HL-60/S4 treated with retinoic acid at 250 ng/mL for 4 days and 3 days (cell line): Measurements from ENCODE around the gene ADAMTS14.

Experiments used
- in situ Hi-C: fragments of 300-500 bp; cut with MboI; formaldehyde crosslinking; loops from 2 replicates; pipeline ENCODE4 v1.7.0; 2022; ENCODE audit warnings: low sequenced_read_pairs

ADAMTS14 gene

DNA sequence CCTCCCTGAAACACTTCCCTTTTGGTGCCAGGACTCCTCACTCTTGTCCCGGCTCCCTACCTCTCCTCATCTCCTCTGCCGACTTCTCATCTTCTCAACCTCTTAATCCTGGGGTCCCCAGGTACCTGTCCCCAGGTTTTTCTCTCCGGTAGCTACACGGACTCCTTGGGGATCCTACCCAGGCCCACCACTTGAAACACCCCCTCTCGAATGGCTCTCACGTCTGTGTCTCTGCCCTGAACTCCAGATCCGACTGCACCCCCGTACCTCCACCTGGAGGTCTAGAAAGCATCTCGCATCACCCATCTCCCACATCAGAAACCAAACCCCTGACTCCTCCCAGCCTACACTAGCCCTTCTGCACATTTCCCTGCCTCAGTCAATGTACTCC, 108.1 kb downstream of the ADAMTS14 start:
- in situ Hi-C loops = no loop called here

DNA sequence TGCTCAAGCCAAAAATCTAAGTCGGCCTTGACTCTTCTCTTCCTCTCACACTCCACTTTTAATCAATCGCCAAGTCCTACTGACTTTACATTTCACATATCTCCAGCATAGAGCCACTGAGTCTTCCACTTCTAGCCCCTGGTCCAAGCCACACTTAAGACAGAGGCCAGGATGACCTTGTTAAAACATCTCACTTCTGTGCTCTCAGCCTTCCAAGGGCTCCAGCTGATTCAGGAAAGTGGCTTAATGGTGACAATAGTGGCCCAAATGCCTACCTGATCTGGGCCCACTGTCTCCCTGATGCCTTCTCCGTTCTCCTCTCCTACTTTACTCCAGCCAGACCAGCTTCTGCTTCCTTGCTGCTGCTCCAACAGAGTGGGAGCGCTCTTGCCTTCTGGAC, 108.5 kb downstream of the ADAMTS14 start:
- in situ Hi-C loops = no loop called here

DNA sequence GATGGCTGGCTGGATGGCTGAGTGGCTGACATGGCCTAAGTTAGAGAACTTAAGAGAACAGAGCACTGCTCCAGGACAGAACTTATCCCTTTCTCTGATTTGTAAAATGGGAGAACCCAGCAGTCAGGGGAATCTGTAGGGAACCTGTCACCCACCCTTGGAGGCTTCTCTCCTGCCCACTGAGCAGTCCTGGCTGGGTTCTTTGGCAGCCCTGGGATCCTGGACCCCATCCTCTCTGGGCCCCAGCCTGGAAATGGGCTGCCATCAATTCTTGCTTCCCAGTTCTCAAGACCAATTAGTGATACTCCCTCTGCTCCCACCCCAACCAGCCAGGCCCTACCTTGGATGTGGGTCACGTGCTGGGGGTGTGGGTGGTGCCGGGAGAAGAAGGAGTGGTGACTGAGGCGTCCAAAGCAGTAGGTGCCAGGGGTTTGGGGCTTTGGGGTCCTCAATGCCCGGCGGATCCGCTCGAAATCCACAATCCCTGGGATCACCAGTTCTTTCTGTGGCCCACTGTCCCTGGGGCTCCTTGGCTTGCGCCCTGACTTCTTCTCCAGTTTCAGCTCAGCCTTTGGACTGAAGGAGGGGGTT, 109.2 kb downstream of the ADAMTS14 start:
- in situ Hi-C loops = no loop called here

DNA sequence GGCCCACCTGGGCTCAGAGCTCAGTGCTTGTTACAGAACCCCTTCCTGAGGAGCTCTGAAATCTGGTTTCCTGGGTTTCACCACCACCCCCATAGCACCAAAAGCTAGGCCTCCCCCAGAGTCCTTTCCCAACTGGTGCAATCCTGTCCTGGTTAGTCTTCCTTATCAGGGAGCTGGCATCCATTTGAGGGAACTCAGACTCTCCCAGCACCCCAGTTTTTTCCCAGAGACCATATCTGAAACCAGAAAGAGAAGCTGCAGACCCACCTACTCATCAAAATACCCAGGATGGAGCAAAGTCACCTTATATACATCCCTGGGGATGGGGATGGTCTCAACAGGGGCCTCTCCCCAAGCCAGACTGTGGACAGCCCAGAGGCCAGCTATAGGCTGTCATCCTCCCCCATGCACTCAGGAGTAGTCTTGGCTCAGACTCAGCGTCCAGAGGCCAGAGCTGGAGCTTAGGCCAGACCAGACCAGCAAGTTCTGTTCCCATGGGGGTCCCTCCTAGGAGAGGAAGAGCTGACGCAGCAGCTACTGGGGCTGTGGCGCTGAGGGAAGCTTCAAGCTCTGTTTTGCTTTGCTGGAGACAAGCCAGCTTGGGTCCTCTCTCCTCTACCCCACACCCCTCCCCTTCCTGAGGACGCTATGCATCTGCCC, 109.9 kb downstream of the ADAMTS14 start:
- in situ Hi-C loops = no loop called here

DNA sequence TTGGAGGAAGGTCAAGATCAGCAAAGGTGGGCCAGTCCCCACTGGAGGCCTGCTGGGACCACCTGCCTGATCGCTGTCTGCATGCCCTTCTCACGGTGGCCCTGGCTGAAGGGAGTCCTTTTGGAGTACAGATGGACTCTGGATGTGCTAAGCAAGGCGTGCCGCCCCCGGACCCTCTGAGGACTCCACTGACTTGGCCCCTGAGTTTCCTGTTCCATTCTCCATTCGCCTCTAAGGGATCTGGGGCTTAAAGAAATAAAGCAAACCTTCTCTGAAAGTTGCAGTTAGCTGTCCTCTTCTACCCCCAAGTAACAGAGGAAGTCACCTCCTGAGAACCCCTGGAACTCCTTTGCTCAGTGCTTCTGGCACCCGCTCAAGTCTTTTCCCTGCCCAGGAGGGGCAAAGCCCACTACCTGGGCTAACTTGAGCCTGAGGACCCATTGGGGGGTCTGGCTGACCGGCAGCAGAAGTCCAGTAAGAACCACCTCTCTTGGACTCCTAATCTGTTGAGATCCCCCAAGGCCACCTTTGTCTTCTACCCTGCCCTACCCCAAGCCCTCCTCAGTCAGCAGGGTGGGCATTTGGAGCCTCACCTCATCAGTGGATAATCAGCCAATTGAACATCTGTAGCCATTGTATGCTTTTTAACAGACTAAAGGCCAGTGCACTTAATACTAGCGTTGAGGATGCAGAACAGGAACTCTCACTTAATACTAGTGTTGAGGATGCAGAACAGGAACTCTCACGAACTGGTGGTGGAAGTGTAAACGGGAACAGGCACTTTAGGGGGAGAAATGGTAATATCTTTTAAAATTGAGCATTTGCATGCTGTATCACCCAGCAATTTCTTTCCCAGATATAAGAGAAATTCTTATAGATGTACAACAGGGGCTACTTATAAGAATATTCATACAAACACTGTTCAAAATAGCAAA, 110.7 kb downstream of the ADAMTS14 start:
- in situ Hi-C loops = no loop called here

DNA sequence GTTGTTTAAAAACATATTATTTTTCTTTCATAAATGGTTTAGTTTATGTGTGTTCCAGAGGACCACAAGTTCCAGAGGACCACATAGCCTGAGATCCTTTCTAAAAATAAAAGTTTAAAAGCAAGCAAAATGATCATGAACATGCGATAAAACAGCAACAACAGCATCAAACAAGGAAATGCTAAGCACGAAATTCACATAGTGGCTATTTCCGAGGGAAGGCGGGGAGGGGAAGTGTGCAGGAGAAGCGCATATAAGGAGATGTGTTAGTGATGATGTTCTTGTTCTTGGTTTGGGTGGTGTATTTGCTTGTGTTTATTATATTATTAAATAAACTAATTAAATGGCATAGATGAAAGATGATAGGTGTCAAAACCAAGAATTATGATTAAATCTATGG, 111.7 kb downstream of the ADAMTS14 start:
- in situ Hi-C loops = no loop called here

DNA sequence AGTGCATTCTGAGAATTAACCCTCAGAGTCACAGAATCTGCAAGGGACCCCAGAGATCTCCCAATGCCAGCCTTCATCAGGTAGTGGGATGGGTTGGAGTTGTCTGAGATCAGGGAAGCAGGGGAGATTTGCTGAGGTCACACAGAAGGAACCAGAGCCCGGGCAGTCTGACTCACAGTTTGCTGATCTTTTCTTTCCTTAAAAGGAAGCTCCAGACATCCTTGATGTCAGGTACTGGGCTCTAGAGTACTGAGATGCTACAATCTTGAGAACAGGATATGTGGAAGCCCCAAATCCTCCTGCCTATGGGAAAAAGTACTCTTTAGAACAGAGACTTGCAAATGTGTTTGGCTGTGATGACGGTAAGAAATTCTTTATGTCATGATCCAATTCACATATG, 112.2 kb downstream of the ADAMTS14 start:
- in situ Hi-C loops = no loop called here

DNA sequence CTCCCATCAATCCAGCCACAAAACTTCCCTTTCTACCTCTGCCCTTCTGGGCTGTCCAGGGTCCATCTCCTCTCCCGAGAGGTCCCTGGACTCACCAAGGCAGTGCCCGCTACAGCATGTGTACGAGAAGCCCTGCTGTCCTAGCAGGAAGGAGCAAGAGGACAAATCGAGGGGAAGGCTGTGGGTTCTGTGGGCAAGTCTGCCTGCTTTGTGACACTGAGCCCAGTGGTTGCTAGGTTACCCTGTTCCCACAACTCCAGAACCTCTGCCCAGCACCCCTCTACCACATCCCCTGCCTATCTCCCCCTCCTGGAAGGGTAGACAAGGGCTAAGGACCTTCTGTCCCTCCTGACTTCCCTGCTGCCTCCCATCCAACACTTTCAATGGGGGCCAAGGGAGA, 112.9 kb downstream of the ADAMTS14 start, which contains the start of gene TBATA:
TBATA (minus strand) TSS at position 188 of the 400 bp plus-strand sequence. CDS start 1,998 bp downstream, outside the sequence.
- in situ Hi-C loops = no loop called here

DNA sequence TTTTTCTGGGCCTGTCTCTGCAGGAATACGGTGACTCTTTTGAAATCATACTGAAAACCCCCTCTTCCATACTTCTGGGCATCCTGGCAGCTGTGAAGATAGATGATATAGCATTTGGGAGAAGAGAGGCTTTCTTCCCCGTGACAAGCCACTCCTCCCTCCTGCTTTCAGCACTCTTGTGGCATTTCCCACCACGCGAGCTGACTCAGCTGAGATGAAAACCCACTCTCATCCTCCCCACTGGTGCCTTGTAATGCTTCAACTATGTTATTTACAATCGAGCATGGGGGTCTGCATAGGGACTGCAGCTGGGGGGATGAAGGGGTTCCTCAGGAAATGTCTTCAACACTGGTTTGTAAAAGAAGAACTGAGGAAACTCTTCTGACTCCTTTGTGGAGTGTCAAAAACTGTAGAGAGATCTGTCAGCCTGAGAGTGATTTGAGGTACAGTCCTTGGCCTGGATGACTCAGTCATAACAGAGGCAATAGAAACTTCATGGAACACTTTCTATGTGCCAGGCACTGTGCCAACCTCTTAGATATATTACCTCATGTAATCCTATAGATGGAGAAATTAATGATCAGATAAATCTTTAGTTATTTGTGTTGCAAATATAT, 114.6 kb downstream of the ADAMTS14 start:
- in situ Hi-C loops = no loop called here

DNA sequence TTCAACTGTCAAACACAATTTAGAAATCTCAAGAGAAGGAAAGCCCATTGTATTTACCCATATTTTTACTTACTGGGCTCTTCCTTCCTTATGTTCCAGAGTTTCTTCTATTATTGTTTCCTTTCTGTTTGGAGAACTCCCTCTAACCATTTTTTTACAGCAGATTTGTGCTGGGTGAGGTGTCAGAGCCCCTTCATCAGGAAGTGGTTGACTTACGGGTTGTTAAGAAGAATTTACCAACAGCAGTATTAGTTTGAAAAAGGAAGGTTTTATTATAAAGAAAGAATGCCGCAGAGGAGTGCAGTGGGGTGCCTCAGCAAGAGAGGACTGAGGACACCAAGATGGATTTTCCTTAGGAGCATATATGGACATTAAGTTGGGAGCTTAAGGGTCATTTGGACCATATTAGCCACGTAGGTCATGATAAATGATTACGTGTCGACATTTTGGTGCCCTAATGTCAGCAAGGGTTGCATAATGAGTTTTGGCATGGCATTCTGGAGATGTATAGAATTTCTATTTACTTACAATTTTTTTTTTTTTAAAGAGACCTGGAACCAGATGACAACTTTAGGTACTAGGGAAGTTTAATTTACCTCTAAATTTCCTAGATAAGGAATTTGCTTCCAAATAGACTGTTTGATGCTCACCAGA, 119.2 kb downstream of the ADAMTS14 start:
- in situ Hi-C loops = no loop called here

DNA sequence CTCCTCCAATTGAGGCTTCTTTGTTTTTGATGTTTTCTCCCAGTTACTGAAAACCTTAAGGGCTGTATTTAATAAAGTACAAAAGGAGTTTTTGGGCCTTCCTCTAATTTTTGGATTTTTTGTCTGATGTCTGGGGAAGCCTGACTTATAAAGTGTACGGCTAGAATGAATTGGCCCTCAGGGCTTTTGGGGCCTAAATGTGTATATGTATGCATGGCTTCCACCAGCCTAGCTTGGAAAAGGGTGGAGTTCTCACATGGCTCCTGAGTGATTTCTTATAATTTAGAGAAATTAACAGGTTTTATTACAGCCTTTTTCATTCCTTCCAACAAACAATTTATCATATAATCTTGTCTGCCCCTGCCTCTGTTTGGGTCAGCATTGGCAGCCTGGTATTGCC, 123.3 kb downstream of the ADAMTS14 start:
- in situ Hi-C loops = no loop called here

DNA sequence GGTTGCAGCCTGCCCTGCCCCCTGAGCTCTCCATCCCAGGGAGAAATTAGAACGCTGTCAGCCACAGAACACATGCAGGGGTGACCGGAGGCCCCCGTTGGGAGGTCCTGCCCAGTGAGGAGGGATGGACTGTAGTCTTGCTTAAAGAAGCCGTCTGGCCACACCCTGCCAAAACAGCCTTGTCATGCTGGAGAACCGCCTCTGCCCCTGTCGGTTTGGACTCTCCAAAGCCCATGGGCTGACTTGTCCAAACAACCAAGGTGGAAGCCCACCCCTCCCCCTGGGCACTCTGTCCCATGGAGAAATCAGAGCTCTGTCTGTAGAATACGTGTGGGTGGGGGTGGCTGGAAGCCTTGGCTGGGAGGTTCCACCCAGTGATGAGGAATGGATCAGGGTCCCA, 125.5 kb downstream of the ADAMTS14 start:
- in situ Hi-C loops = no loop called here

DNA sequence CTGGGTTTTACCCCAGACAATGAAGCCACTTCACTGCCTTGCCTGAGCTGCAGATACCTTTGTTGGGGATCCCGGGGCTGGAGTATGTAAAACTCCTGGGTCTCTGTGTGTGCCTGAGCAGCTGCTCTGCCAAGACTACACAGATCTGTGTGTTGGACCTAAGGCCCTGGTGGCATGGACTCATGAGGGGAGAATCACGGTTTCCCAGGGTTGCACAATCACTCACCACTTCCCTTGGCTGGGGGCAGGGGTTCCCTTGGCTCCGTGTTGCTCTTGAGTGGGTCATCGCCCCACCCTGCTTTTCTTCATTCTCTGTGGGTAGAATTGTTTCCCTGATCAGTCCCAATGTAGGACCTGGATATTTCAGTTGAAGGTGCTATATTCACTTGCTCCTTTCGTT, 126.8 kb downstream of the ADAMTS14 start:
- in situ Hi-C loops = no loop called here

DNA sequence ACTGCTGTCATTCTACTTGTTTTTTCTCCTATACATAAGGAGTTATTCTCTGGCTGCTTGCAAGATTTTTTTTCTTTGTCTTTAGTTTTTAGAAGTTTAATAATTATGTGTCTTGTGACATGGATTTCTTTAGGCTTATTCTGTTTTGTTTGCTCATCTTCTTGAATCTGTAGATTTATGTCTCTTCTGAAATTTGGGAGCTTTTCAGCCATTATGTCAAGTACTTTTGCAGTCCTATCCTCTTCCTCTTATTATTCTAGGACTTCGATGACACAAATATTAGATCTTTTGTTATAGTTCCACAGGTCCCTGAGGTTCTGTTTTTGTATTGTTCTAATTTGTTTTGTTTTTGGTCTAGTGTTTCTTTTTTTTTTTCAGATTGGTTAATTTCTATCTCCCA, 129.5 kb downstream of the ADAMTS14 start:
- in situ Hi-C loops = no loop called here

DNA sequence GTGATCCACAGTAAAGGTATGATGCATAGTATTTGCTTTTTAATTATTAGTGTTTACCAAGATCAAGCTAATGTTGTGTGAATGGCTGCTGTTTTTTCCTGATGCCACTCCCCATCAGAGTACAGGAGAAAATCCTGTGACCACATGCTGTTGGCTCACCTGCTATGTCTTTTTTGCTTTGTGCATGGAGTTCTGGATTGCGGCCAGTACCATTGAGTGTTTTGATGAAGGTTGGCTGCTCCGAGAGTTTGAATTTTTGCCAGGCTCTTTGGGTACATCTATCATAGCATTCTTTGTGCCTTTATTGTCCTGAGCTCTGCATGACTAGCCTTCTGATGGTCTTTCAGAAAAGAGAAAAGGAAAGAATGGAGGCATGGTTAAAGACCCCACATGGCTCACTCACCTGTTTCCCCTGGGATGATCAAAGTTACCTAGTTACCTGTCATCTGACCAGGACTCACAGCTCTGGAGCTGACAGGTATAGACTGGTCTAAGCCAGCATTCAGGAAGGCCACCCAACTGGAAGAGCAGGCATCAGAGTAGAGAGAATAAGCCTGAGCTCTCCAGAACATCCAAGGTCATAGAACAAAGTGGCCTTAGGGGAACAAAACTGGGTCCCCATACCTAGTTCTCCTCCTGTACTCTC, 131.6 kb downstream of the ADAMTS14 start:
- in situ Hi-C loops = no loop called here

DNA sequence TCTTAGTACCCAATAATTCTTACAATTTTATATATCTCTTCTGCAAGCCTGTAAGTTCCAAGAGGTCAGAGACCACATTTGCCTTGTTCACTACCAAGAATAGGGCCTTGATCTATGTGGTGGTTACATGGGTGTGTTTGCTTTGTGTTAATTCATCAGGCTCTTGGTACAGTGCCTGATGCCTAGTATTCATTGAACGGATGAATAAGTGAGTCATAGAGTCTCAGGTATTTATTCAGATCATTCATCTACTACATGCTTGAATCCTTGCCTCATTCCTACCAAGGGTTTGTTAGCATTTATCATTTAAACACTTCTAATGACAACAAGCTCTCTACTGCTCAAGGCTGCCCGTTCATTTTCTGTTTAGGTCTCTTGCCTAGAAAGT, 132.1 kb downstream of the ADAMTS14 start:
- in situ Hi-C loops = no loop called here

DNA sequence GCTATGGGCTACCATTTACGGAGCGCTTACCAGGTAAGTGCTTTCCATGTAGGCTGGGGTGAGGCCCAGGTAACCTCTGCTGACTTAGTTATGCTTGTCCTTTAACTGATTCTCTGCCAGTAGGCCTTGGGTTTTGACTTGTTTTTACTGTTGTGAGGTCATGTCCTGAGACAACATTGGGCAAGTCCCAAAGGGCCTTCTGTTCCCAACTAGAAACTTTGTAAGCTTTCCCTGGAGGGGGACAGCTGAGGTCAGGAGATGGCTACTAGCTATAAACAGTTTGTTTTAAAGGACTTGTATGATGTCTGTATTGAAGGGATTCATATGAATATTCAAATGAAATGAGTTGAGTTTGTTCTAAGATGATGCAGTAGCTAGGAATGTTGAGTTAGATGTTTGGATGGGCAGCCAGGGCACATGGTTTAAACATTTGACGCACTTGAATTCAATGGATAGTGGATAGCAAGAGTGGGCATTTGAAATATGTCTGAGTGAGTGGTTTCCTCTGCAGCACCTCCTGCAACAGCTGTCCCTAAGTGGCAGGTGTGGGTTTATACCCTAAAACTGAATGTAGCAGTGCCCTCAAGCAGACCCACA, 133.4 kb downstream of the ADAMTS14 start:
- in situ Hi-C loops = no loop called here

DNA sequence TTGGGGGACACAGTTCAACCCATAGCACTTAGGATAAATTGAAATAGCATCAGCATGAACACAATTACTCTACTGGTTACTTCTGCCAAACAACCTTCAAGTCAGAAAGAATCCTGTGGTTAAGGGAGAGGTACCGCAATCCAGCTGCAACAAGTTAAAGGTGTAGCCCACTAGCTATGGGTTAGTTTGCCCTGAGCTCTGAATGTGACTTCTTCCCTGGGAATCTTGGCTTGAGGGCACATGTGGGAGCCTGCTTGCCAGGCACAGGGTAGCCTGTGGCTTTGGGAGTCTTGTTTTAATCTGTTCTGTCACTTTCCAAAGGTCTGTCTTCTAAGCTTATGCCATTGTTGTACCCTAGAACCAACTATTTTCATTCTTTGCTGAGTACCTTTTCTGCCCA, 134.5 kb downstream of the ADAMTS14 start:
- in situ Hi-C loops = no loop called here

DNA sequence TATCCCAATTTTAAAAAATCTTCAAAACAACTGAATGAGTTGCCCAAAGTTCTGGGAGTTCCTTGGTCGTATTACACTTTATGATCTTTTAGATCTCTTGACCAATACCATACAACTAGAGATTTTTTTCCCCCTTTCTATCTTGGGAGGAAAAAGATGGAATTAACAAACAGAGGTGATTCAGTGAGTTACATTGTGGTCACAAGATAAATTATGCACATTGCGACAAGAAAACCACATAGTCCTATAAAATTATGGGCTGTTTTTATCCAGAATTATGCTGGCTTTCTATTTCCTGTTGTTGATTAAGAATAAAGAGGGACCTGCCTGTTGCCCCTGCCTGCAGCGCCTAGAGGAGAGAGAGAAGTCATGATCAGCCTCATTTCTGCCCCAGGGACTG, 135.2 kb downstream of the ADAMTS14 start:
- in situ Hi-C loops = no loop called here

DNA sequence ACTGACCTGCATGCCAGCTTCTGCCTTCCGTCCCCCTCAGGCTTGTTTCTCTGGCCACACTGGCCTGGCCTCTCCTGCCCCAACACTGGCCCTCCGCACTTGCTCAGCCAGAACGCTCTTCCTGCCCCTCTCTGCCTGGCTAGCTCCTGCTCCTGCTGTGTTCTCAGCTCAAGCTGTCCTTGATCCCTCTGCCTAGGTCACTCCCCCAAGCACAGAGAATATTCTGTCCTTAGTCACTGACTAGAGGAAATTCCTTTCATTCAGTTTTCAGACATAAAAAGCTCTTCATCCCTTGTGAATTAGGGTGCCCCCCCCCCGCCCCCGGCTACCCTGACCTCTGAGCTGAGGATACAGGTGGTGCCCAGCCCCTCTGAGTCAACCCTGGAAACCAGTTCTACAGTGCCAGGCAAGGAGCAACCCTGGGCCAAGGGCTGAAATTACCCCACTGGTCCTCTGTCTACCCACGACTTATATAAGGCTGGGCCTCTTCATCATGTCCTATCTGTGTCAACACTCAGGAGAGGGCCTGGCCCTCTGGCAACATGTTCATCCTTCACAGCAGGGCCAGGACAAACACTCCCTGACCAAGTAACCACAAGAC, 136.8 kb downstream of the ADAMTS14 start:
- in situ Hi-C loops = no loop called here
